Fibroblast of pulmonary artery (primary cell): ENCODE data around the gene RCCD1.

ENCODE experiments used
- DNase-seq: peaks from one replicate; pipeline ENCODE4 v3.0.0-alpha.2; 2010; ENCODE audit warnings: low read depth
- H3K4me3 ChIP-seq: replicated peaks from 2 replicates; pipeline ENCODE4 v1.5.1; 2011; ENCODE audit warnings: low read depth, mild to moderate bottlenecking, control low read depth, low read length, moderate library complexity
- TF ChIP-seq, protein P1 (sequence below): IDR thresholded peaks from 2 replicates; pipeline ENCODE4 v1.5.1; 2011; ENCODE audit warnings: mild to moderate bottlenecking, control low read depth, low read length, inconsistent platforms; ENCODE audit errors: missing control alignments

The RCCD1 gene

DNA sequence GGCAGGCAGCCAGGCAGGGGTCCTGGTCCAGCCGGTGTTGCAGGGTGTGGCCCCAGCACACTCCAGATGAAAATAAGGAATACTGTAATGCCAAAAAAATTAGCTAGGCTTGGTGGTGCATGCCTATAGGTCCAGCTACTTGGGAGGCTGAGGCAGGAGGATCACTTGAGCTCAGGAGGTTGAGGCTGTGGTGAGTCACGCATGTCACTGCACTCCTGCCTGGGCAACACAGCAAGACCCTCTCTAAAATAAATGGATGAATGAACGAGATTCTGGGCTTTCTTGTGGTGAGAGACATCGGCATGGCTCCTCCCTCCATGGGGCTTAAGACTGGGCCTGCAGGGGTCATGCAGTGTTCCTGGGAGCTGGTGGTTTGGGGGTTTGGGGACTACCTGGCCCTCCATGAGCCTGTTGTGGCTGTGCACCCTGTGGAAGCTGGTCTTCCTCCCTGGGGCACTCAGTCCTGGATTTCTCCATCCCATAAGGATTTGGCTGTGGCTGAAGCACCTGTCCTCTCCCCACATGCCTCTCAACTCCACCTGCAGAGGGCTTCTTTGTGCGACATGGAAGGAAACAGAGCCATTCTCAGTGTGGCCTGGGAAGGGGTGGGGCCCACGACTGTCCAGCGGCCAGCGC lies 7.6 kb upstream of the RCCD1 start:
- no peak for DNase-seq
- no peak overlapping the region for H3K4me3 ChIP-seq
- TF ChIP-seq, protein P1, sequence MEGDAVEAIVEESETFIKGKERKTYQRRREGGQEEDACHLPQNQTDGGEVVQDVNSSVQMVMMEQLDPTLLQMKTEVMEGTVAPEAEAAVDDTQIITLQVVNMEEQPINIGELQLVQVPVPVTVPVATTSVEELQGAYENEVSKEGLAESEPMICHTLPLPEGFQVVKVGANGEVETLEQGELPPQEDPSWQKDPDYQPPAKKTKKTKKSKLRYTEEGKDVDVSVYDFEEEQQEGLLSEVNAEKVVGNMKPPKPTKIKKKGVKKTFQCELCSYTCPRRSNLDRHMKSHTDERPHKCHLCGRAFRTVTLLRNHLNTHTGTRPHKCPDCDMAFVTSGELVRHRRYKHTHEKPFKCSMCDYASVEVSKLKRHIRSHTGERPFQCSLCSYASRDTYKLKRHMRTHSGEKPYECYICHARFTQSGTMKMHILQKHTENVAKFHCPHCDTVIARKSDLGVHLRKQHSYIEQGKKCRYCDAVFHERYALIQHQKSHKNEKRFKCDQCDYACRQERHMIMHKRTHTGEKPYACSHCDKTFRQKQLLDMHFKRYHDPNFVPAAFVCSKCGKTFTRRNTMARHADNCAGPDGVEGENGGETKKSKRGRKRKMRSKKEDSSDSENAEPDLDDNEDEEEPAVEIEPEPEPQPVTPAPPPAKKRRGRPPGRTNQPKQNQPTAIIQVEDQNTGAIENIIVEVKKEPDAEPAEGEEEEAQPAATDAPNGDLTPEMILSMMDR, result no peak

DNA sequence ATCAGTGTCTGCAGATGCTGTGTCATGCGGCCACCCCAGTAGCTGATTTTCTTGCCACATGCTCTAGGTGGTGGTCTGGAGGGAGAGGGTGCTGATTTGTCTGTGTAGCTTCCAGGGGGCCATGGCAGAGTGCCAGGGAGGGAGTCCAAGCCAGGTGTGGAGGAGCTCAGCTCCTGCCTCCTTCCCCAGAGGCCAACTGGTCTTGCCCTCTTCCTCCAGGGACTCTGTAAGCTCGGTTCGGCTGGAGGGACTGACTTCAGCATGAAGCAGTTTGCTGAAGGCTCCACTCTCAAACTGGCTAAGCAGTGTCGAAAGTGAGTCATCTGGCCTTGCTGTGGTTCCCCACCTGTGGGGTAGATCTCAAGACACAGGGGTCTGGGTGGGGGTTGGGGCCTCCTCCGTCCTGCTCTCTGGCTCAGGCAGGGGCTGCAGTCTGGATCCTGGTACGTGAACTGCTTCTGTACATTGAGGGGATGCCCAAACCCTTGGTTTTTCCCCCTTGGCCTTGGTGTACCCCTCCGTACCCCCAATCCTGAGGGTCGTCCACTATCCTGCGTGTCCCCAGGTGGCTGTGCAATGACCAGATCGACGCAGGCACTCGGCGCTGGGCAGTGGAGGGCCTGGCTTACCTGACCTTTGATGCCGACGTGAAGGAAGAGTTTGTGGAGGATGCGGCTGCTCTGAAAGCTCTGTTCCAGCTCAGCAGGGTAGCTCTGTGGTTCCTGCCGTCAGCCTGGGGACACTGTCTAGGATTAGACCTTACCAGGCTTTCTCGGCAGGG lies 6.9 kb upstream of the RCCD1 start:
- H3K4me3 ChIP-seq, result no peak overlapping the region
- TF ChIP-seq, protein P1, result no peak
- DNase-seq, result no peak

GRCh38 chr15:90948506-90948905 lies 6.2 kb upstream of the RCCD1 start:
- TF ChIP-seq, protein P1, result no peak
- DNase-seq, result no peak
- no peak overlapping the region for H3K4me3 ChIP-seq

DNA sequence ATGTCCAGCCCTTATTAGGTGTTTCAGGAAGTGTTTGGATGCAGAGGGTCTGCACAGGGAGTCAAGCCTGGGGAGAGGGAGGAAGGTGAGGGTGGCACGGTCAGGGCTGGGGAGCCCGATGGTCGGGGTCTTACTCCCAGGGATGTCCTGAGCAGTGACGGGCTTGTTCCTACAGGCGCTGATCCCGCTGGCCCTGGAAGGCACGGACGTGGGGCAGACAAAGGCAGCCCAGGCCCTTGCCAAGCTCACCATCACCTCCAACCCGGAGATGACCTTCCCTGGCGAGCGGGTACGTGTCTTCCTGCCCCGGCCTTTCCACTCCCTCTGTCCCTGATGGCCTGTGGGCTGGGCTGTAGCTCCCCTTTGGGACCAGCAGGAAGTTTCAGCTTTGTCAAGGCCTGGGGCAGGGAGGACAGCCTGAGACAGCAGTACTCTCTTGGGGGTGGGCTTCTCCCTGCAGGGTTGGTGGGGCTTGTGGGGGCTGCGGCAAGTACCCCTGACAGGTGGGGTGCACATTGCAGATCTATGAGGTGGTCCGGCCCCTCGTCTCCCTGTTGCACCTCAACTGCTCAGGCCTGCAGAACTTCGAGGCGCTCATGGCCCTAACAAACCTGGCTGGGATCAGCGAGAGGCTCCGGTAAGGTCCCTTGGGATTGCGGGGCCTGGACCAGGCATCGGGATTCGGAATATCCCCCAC lies 4.6 kb upstream of the RCCD1 start:
- TF ChIP-seq, protein P1, result no peak
- no peak overlapping the region for H3K4me3 ChIP-seq
- DNase-seq, result no peak

DNA sequence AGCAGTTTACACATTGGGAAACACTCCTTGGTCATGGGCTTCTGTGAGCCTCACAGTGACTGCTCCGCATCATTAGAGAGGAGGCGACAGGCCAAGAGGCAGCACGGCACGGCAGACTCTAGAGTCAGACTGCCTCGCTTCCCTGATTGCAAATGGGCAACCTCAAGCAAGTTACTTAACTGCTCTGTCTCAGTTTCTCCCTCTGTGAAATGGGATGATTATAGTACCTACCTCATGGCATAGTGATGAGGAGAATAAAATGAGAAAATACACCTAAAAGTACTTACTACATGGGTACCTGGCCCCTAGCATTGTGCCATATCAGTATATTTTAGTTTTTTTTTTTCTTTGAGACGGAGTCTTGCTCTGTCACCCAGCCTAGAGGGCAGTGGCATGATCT lies 4.0 kb upstream of the RCCD1 start:
- H3K4me3 ChIP-seq, result no peak overlapping the region
- DNase-seq, result no peak
- TF ChIP-seq, protein P1, result no peak

- DNase-seq, result no peak
- TF ChIP-seq, protein P1, result no peak
- H3K4me3 ChIP-seq, result no peak overlapping the region
Observed at GRCh38 chr15:90952901-90953677, 1.6 kb upstream of the RCCD1 start.
